Right lobe of liver (tissue), 6 donors: ENCODE measurements around the gene COIL. TPM values are rescaled to one million over a fixed set of nuclear protein-coding genes. Genes with fewer than 3 reads are reported as not detected.
A peak's percentile ranks its signal among the peaks of the same experiment; 100 is the strongest.

Experiments
- ATAC-seq, 4 donors: fragments of 200-7000 bp; cut with Tn5 transposase; one replicate each; pipeline ENCODE4 v1.9.1; 2020; ENCODE audit warnings: mild to moderate bottlenecking in 4 of 4, moderate library complexity in 4 of 4
- DNase-seq, 3 donors: peaks; one replicate each; pipeline ENCODE4 v3.0.0-alpha.2; 2020
- H3K27ac ChIP-seq, 3 donors: fragments of 200-600 bp; one replicate each; pipeline ENCODE4 v1.8.0; 2022
- H3K27me3 ChIP-seq, 2 donors: fragments of 200-600 bp; one replicate each; pipeline ENCODE4 v1.8.0; 2022
- H3K36me3 ChIP-seq, 4 donors: fragments of 200-600 bp; sonication (generic) in 1 of 4; one replicate each; pipeline versions ENCODE4 v1.5.1 to v1.8.0; 2017 to 2022; ENCODE audit warnings: control low read depth in 1 of 4
- H3K4me1 ChIP-seq, 4 donors: fragments of 200-600 bp; sonication (generic) in 1 of 4; one replicate each; pipeline versions ENCODE4 v1.5.1 to v1.8.0; 2017 to 2022; ENCODE audit warnings: control low read depth in 1 of 4
- H3K4me3 ChIP-seq, 3 donors: fragments of 200-600 bp; one replicate each; pipeline ENCODE4 v1.8.0; 2022
- H3K9me3 ChIP-seq, 4 donors: fragments of 200-600 bp; sonication (generic) in 1 of 4; one replicate each; pipeline versions ENCODE4 v1.5.1 to v1.8.0; 2017 to 2022; ENCODE audit warnings: control low read depth in 1 of 4
- CTCF ChIP-seq, 4 donors: fragments of 200-600 bp in 3 of 4; fragments of 450-650 bp in 1 of 4; IDR thresholded peaks; one replicate each; pipeline versions ENCODE4 v1.5.1 to v1.8.0; 2016 to 2022; ENCODE audit warnings: antibody characterized with exemption in 4 of 4, mild to moderate bottlenecking in 2 of 4
- POLR2A ChIP-seq: fragments of 450-650 bp; IDR thresholded peaks from one replicate; pipeline ENCODE4 v1.6.1; 2017; ENCODE audit warnings: antibody characterized with exemption, mild to moderate bottlenecking
- WGBS: methylation state at CpG from one replicate; pipeline ENCODE4 v1.1.6; 2018; ENCODE audit warnings: low coverage, low lambda C conversion rate; ENCODE audit not compliant: insufficient coverage; ENCODE audit errors: missing lambda C conversion rate; 5-methylcytosine and 5-hydroxymethylcytosine counted together
- intact Hi-C, 2 donors: fragments of 100-400 bp; cut with DNase I; formaldehyde crosslinking; loops; one replicate each; pipeline versions ENCODE4 v1.11.2 to v1.14.1; 2022
- total RNA-seq, 6 experiments: library from RNA; depleted of rRNA in 2 of 6; stranded (reverse); fragments of >200 nt in 2 of 6; fragmentation: NEBNext Ultra II Directional in 3 of 6; extraction: Animal tissue kit (Norgen Biotek cat#: 25700) in 3 of 6; gene quantifications; one replicate each; pipeline versions ENCODE4 v1.1.0 to v1.2.4, GENCODE V29; 2016 to 2023
- donor health status: DM: no; HTN: yes; CAD: no.
- donor health status: DM: no; HTN: no; CAD: no.
- donor health status: DM: no; HTN: no; CAD: no.
- donor health status: DM: no; HTN: yes; CAD: no.
- donor health status: DM: no; HTN: yes; CAD: no.

Gene COIL
- total RNA-seq, 6 experiments from 2014 or later = 5.5 to 7.1 (median 6.5) TPM

GRCh38 chr17:56992364-56992763 is 31.5 kb upstream of the COIL start:
- intact Hi-C loops = no loop called here
- Histone ChIP-seq H3K4me1 (peaks cover 0 to 6% (median 0%) of the 10 kb centered on the region in 4 donors), H3K9me3 (no peaks in the 10 kb centered on the region), H3K27me3 (no peaks in the 10 kb centered on the region), H3K36me3 (peaks cover 0 to 29% (median 0%) of the 10 kb centered on the region in 4 donors), H3K27ac (no peak overlapping the region), H3K4me3 (no peak overlapping the region)
- WGBS = 82% methylated on average over 1 of the region's 1 CpG
- DNase-seq = no peak
- no peak for ATAC-seq
- TF ChIP-seq CTCF (IDR thresholded peaks at IDR 0.05) (no peak), POLR2A (no peak)

GRCh38 chr17:56988901-56989572 is 28.2 kb upstream of the COIL start:
- ATAC-seq (no peak), DNase-seq (no peak)
- TF ChIP-seq CTCF (IDR thresholded peaks at IDR 0.05) (no peak), POLR2A (no peak)
- Histone ChIP-seq H3K27me3 (no peaks in the 10 kb centered on the region), H3K9me3 (no peaks in the 10 kb centered on the region), H3K4me3 (no peak overlapping the region), H3K27ac (no peak overlapping the region), H3K4me1 (peaks cover 0 to 6% (median 0%) of the 10 kb centered on the region in 4 donors), H3K36me3 (peaks cover 0 to 5% (median 0%) of the 10 kb centered on the region in 4 donors)
- 83% methylated on average over 4 of the region's 4 CpGs for WGBS
- intact Hi-C loops = no loop called here

GRCh38 chr17:56987283-56987834 is 26.5 kb upstream of the COIL start:
- ATAC-seq (peak in 3 of 4 donors; percentile 23 to 77 (median 59)), DNase-seq (no peak)
- Histone ChIP-seq H3K9me3 (no peaks in the 10 kb centered on the region), H3K4me1 (peaks cover 0 to 6% (median 0%) of the 10 kb centered on the region in 4 donors), H3K36me3 (peaks cover 0 to 2% (median 0%) of the 10 kb centered on the region in 4 donors), H3K27ac (no peak overlapping the region), H3K4me3 (no peak overlapping the region), H3K27me3 (no peaks in the 10 kb centered on the region)
- intact Hi-C loops = no loop called here
- WGBS = 56% methylated on average over 11 of the region's 11 CpGs
- TF ChIP-seq CTCF (IDR thresholded peaks at IDR 0.05) (no peak), POLR2A (no peak)

- Histone ChIP-seq H3K4me3 (no peak overlapping the region), H3K27me3 (no peaks in the 10 kb centered on the region), H3K9me3 (no peaks in the 10 kb centered on the region), H3K27ac (no peak overlapping the region), H3K4me1 (peaks cover 0 to 6% (median 0%) of the 10 kb centered on the region in 4 donors), H3K36me3 (no peaks in the 10 kb centered on the region)
- DNase-seq = no peak
- WGBS = 69% methylated on average over 8 of the region's 14 CpGs
- intact Hi-C loops = no loop called here
- peak; percentile 28 to 60 (median 58) for ATAC-seq
- TF ChIP-seq POLR2A (no peak), CTCF (IDR thresholded peaks at IDR 0.05) (no peak)
Observed at GRCh38 chr17:56985371-56986162, 24.7 kb upstream of the COIL start.
